ENCODE results near the gene PROKR1.

The PROKR1 gene

DNA sequence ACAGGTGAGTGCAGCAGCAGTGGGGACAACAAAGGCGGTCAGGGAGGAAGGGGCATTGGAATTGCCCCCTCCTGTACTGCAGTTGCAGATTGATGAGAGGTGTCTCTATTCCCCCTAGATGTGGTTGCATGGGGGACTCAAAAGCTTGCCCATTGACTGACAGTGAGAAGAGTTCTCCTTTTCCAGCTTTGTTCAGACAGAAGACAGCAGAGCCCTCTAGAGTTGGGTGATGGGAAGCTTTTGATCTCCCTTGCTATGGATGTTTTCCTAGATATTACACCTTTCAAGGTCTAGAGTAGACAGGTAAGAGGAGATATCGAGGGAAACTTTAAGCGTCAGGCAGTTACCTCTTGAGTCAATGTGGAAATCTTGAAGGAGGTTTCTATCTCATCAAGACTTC is 2.9 kb downstream of the PROKR1 start:
- H3K4me3 Mint-ChIP-seq, result peak overlapping the region in 1 of 3 experiments; percentile 30
- H3K4me1 Mint-ChIP-seq, result peaks cover 5% of the 10 kb centered on the region
- no peak for TF ChIP-seq CTCF (IDR thresholded peaks at IDR 0.05; ENCODE audit: unreplicated experiment in 3 of 3)
- no peak overlapping the region for H3K27ac Mint-ChIP-seq
- H3K27me3 Mint-ChIP-seq (ENCODE audit: low read depth), result peaks cover 69% of the 10 kb centered on the region
- peaks cover 9% of the 10 kb centered on the region for H3K9me3 Mint-ChIP-seq
- H3K36me3 Mint-ChIP-seq (ENCODE audit: low read depth), result no peaks in the 10 kb centered on the region

DNA sequence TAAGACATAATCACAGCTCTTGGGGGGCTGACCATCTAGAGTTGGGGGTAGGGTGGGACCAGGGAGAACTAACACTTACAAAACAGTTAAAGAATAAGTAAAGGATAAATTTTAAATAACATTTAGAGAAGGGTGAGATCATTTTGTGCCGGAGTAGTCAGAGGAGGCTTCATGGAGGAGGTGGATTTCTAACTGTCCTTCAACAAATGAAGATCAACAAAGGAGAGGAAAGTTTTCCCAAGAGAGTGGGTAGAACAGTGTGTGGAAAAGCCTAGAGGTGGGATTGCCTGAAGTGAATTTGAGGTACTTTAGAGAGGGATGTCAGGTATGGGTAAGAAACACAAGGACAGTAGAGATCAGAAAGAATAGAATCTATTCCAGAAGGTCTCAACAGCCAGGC is 7.3 kb downstream of the PROKR1 start:
- Mint-ChIP-seq H3K4me1 (peaks cover 14% of the 10 kb centered on the region), H3K4me3 (no peak overlapping the region), H3K9me3 (no peaks in the 10 kb centered on the region), H3K27ac (no peak overlapping the region), H3K36me3 (ENCODE audit: low read depth) (no peaks in the 10 kb centered on the region), H3K27me3 (ENCODE audit: low read depth) (peaks cover 64% of the 10 kb centered on the region)
- TF ChIP-seq CTCF (IDR thresholded peaks at IDR 0.05; ENCODE audit: unreplicated experiment in 3 of 3), result no peak

DNA sequence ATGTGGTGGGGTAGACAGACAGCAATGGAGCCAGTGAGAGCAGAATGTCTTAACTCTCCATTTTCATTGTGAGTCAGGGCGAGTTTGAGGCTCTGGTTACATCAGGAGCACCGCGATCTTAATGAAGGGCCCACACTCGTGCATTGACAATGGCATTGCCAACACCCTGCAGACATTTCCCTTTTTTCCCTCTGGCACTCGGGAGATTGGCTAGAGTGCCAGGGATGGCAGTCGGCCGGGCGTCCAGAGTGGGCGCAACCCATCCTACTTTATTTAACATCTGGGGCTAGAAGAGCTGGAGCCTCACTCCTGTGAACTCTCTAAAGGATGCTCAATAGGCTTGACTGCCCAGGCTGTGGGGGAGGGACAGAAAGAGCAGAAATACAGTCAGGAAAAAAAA is 9.7 kb downstream of the PROKR1 start:
- Mint-ChIP-seq H3K36me3 (ENCODE audit: low read depth) (no peaks in the 10 kb centered on the region), H3K4me1 (peaks cover 14% of the 10 kb centered on the region), H3K27ac (no peak overlapping the region), H3K27me3 (ENCODE audit: low read depth) (peaks cover 44% of the 10 kb centered on the region), H3K9me3 (no peaks in the 10 kb centered on the region), H3K4me3 (no peak overlapping the region)
- TF ChIP-seq CTCF (IDR thresholded peaks at IDR 0.05; ENCODE audit: unreplicated experiment in 3 of 3), result no peak

DNA sequence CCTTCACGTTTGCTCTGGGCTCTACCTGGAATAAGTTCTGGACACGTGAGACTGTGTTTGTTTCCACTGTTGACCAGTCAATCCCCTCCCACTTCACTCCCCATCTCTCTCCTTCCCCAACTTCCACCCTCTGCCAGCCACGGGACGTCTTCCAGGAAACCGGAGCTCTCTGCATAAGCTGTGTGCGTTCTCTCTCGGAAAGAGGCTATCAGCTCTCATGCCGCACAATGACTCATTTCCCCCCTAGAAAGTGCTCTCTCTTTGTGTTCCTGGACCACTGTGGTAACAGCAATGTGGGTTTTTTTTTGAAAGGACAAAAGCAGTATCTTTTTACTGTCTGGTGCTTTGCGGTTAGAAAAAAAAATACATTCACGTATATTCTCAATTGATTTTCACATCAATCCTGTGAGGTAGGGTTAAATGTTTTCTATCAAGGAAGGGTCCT is 10.2 kb downstream of the PROKR1 start:
- Mint-ChIP-seq H3K27ac (no peak overlapping the region), H3K36me3 (ENCODE audit: low read depth) (no peaks in the 10 kb centered on the region), H3K27me3 (ENCODE audit: low read depth) (peaks cover 43% of the 10 kb centered on the region), H3K9me3 (no peaks in the 10 kb centered on the region), H3K4me3 (no peak overlapping the region), H3K4me1 (peaks cover 19% of the 10 kb centered on the region)
- no peak for TF ChIP-seq CTCF (IDR thresholded peaks at IDR 0.05; ENCODE audit: unreplicated experiment in 3 of 3)

DNA sequence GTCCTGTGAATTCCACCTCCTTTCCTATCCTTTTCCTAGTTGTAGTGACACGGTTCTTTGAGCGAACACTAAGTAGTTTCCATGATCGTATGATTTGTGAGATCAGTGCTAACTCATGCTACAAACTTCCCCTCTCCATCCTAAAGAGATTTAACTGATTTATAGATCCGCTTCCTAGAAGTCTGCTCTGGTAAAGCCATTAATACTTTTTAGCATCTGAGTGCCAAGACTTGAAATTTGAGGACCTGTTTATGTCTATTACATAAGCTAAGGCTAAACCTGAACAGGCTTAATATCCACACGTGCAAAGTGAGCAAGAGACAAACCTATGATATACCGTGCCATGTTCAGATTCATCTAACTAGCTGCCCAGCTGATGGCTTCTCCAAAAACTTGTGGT is 14.9 kb downstream of the PROKR1 start:
- no peak for TF ChIP-seq CTCF (IDR thresholded peaks at IDR 0.05; ENCODE audit: unreplicated experiment in 3 of 3)
- H3K9me3 Mint-ChIP-seq, result no peaks in the 10 kb centered on the region
- no peak overlapping the region for H3K4me3 Mint-ChIP-seq
- H3K36me3 Mint-ChIP-seq (ENCODE audit: low read depth), result no peaks in the 10 kb centered on the region
- H3K27ac Mint-ChIP-seq, result peak overlapping the region; percentile 3 to 21 (median 8)
- H3K27me3 Mint-ChIP-seq (ENCODE audit: low read depth), result peaks cover 31% of the 10 kb centered on the region
- peaks cover 23% of the 10 kb centered on the region for H3K4me1 Mint-ChIP-seq

GRCh38 chr2:68659081-68659480 is 15.7 kb downstream of the PROKR1 start:
- Mint-ChIP-seq H3K9me3 (no peaks in the 10 kb centered on the region), H3K36me3 (ENCODE audit: low read depth) (no peaks in the 10 kb centered on the region), H3K27ac (peak overlapping the region; percentile 41 to 77 (median 56)), H3K4me3 (no peak overlapping the region), H3K27me3 (ENCODE audit: low read depth) (peaks cover 23% of the 10 kb centered on the region), H3K4me1 (peaks cover 15% of the 10 kb centered on the region)
- no peak for TF ChIP-seq CTCF (IDR thresholded peaks at IDR 0.05; ENCODE audit: unreplicated experiment in 3 of 3)

Measured in nephron (organoid).